Measurements from ENCODE around the gene PRRG4.

PRRG4 gene

DNA sequence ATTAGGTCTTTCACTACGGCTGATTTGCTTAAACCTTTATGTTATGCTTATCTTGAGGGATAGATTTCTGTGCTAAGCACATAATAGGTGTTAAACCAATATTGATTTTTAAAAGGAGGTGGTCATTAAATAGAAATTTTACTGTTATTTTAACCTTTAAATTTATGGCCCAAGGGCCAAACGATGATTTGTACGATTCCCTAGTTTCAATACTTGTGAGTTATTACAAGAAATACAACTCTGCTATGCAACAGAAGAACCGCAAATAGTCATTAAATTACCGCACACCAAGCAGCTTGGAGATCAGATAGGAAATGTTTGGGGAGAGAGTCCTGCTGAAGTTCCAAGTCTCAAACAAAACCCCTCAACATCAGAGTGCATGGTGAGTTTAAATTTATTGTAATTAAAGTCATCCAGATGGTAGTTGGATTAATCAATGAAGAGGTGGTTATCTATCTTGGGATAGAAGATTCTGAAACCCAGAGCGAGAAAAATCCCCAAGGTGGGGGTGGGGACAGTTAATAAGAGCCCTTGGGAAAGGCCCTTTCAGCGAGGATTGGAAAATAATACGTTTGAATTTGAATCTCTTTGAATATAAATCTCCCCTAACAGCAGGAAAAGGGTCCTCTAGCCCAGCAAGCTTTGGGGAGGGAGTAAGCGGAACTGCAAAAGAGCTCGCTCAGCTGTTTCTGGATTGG is 62.1 kb downstream of the PRRG4 start:
- Mint-ChIP-seq H3K4me3 (peak overlapping the region; percentile 94), H3K27ac (ENCODE audit: low read depth) (peak overlapping the region; percentile 49), H3K9me3 (no peaks in the 10 kb centered on the region), H3K27me3 (no peaks in the 10 kb centered on the region), H3K36me3 (ENCODE audit: insufficient read depth) (peaks cover 6% of the 10 kb centered on the region), H3K4me1 (peaks cover 26% of the 10 kb centered on the region)
- no peak for ATAC-seq (replicated peaks; ENCODE audit: extremely low read depth, poor library complexity, severe bottlenecking)
- DNase-seq (ENCODE audit: low spot score in 2 of 2): no peak

DNA sequence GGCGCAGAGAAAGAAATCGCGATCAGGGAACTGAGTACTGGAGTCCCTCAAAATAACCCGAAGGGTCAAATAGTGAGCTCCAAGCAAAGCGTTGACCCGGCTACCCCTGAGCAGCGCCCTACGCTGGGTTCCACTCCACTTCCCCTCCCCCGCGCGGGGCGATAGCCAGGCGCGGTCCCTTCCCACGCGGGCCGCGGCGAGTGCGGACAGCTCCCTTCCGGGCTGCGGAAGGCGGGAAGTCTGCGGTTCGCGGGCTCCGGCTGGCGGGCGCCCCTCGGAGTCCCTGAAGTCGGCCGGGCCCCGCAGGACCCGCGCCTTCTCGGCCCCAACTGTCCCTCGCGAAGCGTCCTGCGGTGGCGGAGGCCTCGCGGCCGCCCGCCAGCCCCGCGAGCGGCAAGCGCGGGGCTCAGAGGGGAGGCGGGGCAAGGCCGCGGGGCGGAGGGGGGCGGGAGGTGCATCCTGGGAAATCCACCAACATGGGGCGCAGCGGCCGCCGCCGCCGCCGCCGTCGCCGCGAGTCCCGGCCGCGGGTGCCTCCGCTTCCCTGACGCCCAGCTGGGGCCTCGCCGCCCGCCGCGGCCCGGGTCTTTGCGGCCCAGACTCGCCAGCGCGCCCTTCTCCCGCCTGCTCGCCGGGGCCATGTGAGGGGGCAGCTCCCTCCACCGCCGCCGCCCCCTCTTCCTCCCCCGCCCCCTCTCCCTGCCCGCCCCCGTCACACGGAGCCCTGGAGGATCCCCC is 62.8 kb downstream of the PRRG4 start, which contains the start of gene QSER1:
QSER1 (plus strand) TSS at position 457 of the 738 bp plus-strand sequence. CDS start 315 bp downstream, outside the sequence.
- no peaks in the 10 kb centered on the region for H3K27me3 Mint-ChIP-seq
- DNase-seq (ENCODE audit: low spot score in 2 of 2): peak; percentile 22 to 32

DNA sequence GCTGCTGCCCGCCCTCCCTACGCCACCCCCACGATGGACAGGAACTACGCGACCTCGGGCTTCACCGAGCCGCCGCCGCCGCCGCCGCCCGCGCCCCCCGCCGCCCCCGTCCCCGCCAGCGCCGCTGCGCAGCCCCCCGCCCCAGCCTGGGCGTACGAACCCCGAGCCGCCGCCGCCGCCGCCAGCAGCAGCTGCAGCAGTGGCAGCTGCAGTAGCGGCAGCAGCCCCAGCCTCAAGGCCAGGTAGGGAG is 63.3 kb downstream of the PRRG4 start:
- H3K27ac Mint-ChIP-seq (ENCODE audit: low read depth): peak overlapping the region; percentile 89
- DNase-seq (ENCODE audit: low spot score in 2 of 2) (no peak), ATAC-seq (replicated peaks; ENCODE audit: extremely low read depth, poor library complexity, severe bottlenecking) (no peak)
- no peaks in the 10 kb centered on the region for H3K27me3 Mint-ChIP-seq
- H3K36me3 Mint-ChIP-seq (ENCODE audit: insufficient read depth): peaks cover 6% of the 10 kb centered on the region
- no peaks in the 10 kb centered on the region for H3K9me3 Mint-ChIP-seq
- peaks cover 34% of the 10 kb centered on the region for H3K4me1 Mint-ChIP-seq
- H3K4me3 Mint-ChIP-seq: peak overlapping the region; percentile 94

More for the DNA sequence above, 62.8 kb downstream of the PRRG4 start, which contains the start of gene QSER1:
- H3K27ac Mint-ChIP-seq (ENCODE audit: low read depth): peak within 1 kb of the TSS; percentile 89
- H3K4me1 Mint-ChIP-seq: peaks cover 29% of the 10 kb centered on the region
- peak; percentile 75 for ATAC-seq (replicated peaks; ENCODE audit: extremely low read depth, poor library complexity, severe bottlenecking)
- peaks cover 6% of the 10 kb centered on the region for H3K36me3 Mint-ChIP-seq (ENCODE audit: insufficient read depth)
- H3K4me3 Mint-ChIP-seq: peak within 1 kb of the TSS; percentile 94
- no peaks in the 10 kb centered on the region for H3K9me3 Mint-ChIP-seq

DNA sequence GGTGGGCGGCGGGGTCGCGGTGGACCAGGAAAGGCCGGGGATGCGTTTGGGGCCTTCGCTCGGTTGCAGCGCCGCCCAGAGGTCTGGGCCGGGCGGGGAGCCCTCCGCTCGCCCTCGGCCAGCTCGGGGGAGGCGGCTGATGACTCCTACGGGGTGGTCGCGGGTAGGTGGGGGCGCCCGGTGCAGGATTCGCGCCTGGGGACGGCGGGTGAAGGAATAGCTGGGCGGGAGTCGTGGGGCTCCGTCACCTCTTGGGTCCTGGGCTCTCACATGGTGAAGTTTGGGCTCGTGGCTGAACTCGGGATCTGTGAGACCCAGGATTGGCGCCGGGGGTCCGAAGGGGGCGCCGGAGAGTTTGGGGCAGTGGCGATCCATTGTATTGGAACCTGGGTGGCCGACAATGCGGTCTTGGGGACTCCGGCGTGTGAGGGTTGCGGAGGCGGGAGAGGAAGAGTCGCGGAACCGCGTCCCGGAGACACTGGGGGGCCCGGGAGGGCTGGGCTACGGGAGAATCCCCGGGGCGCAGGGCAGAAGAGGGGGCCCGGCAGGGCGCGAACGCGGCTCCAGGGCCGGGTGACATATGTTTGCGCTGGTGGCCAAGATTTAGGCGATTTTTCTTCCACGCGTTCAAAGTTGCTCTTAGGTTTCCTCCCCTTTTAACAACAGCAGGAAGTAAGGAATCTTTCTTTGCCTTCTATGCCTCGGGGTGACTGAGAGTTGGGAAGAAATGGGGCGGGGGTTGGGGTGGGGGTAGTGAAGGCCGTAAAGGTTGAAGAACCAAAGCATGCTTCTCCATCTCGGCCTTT is 63.8 kb downstream of the PRRG4 start:
- no peaks in the 10 kb centered on the region for H3K27me3 Mint-ChIP-seq
- peak overlapping the region; percentile 89 for H3K27ac Mint-ChIP-seq (ENCODE audit: low read depth)
- peak overlapping the region; percentile 94 for H3K4me3 Mint-ChIP-seq
- peaks cover 36% of the 10 kb centered on the region for H3K4me1 Mint-ChIP-seq
- H3K9me3 Mint-ChIP-seq: no peaks in the 10 kb centered on the region
- peak; percentile 48 for ATAC-seq (replicated peaks; ENCODE audit: extremely low read depth, poor library complexity, severe bottlenecking)
- peak; percentile 31 to 32 for DNase-seq (ENCODE audit: low spot score in 2 of 2)
- peaks cover 6% of the 10 kb centered on the region for H3K36me3 Mint-ChIP-seq (ENCODE audit: insufficient read depth)

DNA sequence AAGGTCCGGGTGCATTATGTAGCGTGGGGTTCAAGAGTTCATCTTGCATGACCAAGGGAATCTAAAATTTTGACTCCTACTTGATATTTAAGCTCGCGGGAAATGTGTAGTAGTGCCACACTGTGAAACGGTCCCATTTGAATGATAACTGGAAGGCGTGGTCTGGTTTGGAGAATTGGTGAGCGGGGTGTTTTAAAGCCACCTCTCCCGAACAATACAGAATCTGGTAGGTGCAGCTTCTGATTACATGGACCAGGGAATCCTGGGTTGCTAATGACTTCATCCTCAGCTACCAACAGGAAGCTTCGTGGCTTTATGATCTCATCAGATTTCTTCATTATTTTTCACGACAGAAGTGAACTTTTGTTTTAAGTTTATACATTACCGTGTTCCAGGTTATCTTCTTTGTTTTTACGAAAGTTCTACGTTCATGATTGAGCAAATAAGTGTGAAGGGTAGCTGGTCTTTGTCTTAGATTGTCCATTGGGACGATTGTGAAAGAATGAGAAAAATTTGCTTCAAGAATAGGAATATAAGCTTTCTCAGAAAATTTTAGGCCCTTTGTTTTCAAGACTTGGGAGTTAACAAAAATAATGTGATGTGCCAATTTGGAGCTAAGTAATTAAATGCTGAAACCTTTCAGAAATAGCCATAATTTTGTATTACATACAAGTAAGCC is 64.6 kb downstream of the PRRG4 start:
- no peaks in the 10 kb centered on the region for H3K9me3 Mint-ChIP-seq
- H3K27ac Mint-ChIP-seq (ENCODE audit: low read depth): peak overlapping the region; percentile 89
- H3K4me3 Mint-ChIP-seq: peak overlapping the region; percentile 94
- peaks cover 6% of the 10 kb centered on the region for H3K36me3 Mint-ChIP-seq (ENCODE audit: insufficient read depth)
- DNase-seq (ENCODE audit: low spot score in 2 of 2) (no peak), ATAC-seq (replicated peaks; ENCODE audit: extremely low read depth, poor library complexity, severe bottlenecking) (no peak)
- H3K4me1 Mint-ChIP-seq: peaks cover 44% of the 10 kb centered on the region
- no peaks in the 10 kb centered on the region for H3K27me3 Mint-ChIP-seq

DNA sequence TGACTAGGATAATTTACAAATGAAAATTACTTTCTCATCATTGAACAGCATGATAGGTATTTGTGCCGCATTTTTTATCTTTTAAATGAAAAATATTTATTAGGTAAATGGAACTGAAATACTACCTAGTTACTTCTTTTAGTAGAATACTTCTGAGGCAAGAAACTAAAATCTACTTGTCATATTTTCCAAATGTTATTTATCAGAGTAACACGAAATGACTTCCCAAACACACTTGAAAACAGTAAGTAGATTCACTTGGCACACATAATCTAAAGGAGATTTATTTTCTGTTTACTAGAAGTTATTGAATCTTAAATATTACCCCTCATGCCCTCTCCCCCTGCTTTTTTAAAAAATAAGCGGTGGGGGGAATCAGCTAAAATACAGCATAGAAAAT is 65.2 kb downstream of the PRRG4 start:
- Mint-ChIP-seq H3K27ac (ENCODE audit: low read depth) (no peak overlapping the region), H3K36me3 (ENCODE audit: insufficient read depth) (peaks cover 6% of the 10 kb centered on the region), H3K27me3 (no peaks in the 10 kb centered on the region), H3K4me1 (peaks cover 50% of the 10 kb centered on the region), H3K4me3 (no peak overlapping the region), H3K9me3 (no peaks in the 10 kb centered on the region)
- no peak for DNase-seq (ENCODE audit: low spot score in 2 of 2)
- no peak for ATAC-seq (replicated peaks; ENCODE audit: extremely low read depth, poor library complexity, severe bottlenecking)

DNA sequence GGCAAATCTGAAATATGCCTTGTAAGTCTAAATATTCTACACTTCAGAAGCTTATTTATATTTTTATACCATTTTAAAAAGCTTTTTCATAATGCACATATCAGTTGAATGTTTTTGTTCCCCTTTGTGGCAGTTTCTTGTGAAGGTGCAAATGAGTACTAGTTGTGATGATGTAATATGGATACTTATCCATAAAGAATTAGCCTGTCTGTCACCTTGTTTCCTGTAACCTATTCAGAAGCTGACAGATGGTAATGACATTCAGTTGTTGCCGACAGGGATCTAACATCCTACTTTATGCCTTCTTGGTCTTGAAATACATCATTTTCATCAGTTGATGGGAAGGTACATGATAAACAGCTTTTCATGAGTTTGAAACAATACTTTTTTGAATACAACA is 65.7 kb downstream of the PRRG4 start:
- no peak overlapping the region for H3K4me3 Mint-ChIP-seq
- H3K4me1 Mint-ChIP-seq: peaks cover 52% of the 10 kb centered on the region

DNA sequence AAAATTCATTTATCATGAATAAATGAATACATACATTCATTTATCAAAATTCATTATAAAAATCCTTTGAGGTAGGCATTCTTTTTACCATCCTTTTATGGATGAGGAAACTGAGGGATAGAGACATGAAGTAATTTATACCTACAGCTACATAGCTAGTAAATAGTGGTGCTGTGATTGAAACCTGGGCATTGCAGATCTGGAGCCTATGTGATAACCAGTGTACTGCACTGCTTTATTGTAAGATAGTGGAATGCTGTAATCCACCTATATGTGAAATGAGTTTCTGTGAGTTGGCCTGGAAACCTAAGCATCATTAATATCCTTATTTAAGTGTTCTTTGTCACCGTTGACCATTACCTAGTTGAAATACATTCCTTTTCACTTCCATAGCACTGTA is 67.4 kb downstream of the PRRG4 start:
- Mint-ChIP-seq H3K4me3 (no peak overlapping the region), H3K9me3 (no peaks in the 10 kb centered on the region), H3K27me3 (no peaks in the 10 kb centered on the region), H3K27ac (ENCODE audit: low read depth) (no peak overlapping the region), H3K4me1 (peaks cover 56% of the 10 kb centered on the region), H3K36me3 (ENCODE audit: insufficient read depth) (peaks cover 3% of the 10 kb centered on the region)
- ATAC-seq (replicated peaks; ENCODE audit: extremely low read depth, poor library complexity, severe bottlenecking) (no peak), DNase-seq (ENCODE audit: low spot score in 2 of 2) (no peak)

More for the DNA sequence above, 65.7 kb downstream of the PRRG4 start:
- peaks cover 6% of the 10 kb centered on the region for H3K36me3 Mint-ChIP-seq (ENCODE audit: insufficient read depth)
- no peaks in the 10 kb centered on the region for H3K9me3 Mint-ChIP-seq
- DNase-seq (ENCODE audit: low spot score in 2 of 2): no peak
- H3K27ac Mint-ChIP-seq (ENCODE audit: low read depth): no peak overlapping the region
- H3K27me3 Mint-ChIP-seq: no peaks in the 10 kb centered on the region
- no peak for ATAC-seq (replicated peaks; ENCODE audit: extremely low read depth, poor library complexity, severe bottlenecking)

DNA sequence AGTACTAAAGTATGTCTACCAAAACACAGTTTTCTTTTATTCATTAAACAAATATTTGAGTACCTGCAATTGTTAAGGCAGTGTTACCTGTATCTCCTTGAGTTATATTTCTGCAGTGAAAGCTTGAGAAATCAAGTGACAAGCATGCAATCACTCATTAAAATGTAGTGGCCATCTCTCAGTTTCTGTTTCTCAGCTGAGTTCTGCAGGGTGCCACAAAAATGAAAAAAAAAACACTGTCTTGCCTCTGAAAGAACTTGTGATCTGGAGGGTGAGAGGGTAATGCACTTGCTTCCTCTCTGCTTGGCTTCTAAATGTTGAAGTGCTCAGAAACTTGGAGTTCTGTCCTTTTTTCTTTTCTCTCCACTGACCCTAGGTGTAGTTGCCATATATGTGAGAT is 69.7 kb downstream of the PRRG4 start:
- peaks cover 51% of the 10 kb centered on the region for H3K4me1 Mint-ChIP-seq
- no peaks in the 10 kb centered on the region for H3K9me3 Mint-ChIP-seq
- H3K27ac Mint-ChIP-seq (ENCODE audit: low read depth): no peak overlapping the region
- DNase-seq (ENCODE audit: low spot score in 2 of 2) (no peak), ATAC-seq (replicated peaks; ENCODE audit: extremely low read depth, poor library complexity, severe bottlenecking) (no peak)
- H3K4me3 Mint-ChIP-seq: no peak overlapping the region
- H3K27me3 Mint-ChIP-seq: no peaks in the 10 kb centered on the region
- peaks cover 2% of the 10 kb centered on the region for H3K36me3 Mint-ChIP-seq (ENCODE audit: insufficient read depth)

DNA sequence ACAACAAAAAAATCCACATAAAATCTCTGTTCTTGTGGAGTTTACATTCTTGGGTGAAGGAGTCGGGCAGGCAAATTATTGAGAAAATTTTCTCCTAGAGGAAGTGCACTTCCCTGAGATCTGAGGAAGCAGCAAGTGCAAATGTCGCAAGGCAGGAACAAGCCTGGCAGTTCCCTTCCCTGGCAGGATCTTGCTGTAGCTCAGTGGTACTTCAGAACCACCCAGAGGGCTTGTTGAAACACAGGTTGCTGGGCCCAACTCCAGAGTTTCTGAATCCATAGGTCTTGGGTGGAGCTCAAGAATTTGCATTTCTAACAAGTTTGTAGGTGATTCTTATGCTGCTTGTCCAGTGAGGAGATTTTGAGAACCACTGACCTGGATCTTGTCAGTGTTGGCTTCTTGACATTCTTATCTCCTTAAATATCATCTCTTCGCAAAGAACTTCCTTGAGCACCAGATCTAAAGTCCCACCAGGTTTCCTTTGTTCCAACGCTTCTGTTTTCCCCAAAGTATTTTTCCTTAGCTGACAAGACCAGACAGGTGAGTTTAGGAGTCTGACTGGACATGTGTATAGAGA is 72.5 kb downstream of the PRRG4 start:
- Mint-ChIP-seq H3K36me3 (ENCODE audit: insufficient read depth) (peaks cover 2% of the 10 kb centered on the region), H3K27ac (ENCODE audit: low read depth) (no peak overlapping the region)

DNA sequence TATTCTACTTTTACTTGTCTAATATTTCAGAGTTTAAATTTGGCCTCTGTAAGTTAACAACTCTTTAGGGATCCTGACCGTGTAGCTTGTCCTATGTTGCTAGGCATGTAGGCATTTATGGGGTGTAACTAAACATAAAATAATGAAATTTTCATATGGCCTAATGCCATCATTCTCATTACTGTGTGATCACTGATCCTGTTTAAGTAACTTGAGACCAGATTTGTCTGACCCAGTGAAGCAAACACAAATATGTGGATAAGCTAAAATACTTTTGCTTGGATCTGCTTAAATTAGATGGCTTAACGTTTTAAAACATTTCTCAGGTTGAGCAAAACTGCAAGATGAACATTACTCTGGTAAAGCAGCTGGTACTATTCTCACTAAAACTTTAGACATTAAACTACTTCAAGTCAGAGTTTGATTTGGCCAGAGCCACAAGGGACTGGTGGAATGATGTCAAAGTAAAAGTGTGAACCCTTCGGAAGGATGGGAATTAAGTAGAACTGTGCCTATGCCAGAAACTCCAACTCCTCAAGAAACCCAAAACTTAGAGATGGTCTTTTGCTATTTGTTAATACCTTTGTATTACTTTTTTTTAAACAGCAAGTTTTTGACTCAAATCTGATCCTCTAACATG is 75.4 kb downstream of the PRRG4 start:
- H3K36me3 Mint-ChIP-seq (ENCODE audit: insufficient read depth): peaks cover 2% of the 10 kb centered on the region
- DNase-seq (ENCODE audit: low spot score in 2 of 2) (no peak), ATAC-seq (replicated peaks; ENCODE audit: extremely low read depth, poor library complexity, severe bottlenecking) (no peak)
- no peaks in the 10 kb centered on the region for H3K9me3 Mint-ChIP-seq
- H3K27ac Mint-ChIP-seq (ENCODE audit: low read depth): no peak overlapping the region
- no peaks in the 10 kb centered on the region for H3K27me3 Mint-ChIP-seq
- peaks cover 21% of the 10 kb centered on the region for H3K4me1 Mint-ChIP-seq
- no peak overlapping the region for H3K4me3 Mint-ChIP-seq

More for the DNA sequence above, 72.5 kb downstream of the PRRG4 start:
- no peaks in the 10 kb centered on the region for H3K9me3 Mint-ChIP-seq
- DNase-seq (ENCODE audit: low spot score in 2 of 2): no peak
- ATAC-seq (replicated peaks; ENCODE audit: extremely low read depth, poor library complexity, severe bottlenecking): no peak
- H3K4me3 Mint-ChIP-seq: no peak overlapping the region
- H3K27me3 Mint-ChIP-seq: no peaks in the 10 kb centered on the region
- peaks cover 42% of the 10 kb centered on the region for H3K4me1 Mint-ChIP-seq
